ENCODE data around the gene SLFN13. TPM values are rescaled to one million over a fixed set of nuclear protein-coding genes. Genes with fewer than 3 reads are reported as not detected.

The SLFN13 gene
- 23.8 TPM for polyA plus RNA-seq (2013)

- CTCF ChIA-PET = interaction anchor here (1.1 to 2.7 kb wide), 3 partner anchors 15 to 42 kb away, joined by 4 to 9 read pairs (median 5); no protein-coding TSS in a partner anchor
- Histone ChIP-seq H3K27me3 (replicated peaks in 2 of 5; ENCODE audit: control insufficient read depth in 4 of 5, insufficient read depth in 5 of 5, low read length in 4 of 5) (no peaks in the 10 kb centered on the region), H3K4me1 (ENCODE audit: control extremely low read depth in 1 of 4, control insufficient read depth in 4 of 4, insufficient read depth in 4 of 4, low read length in 3 of 4) (peaks cover 8 to 26% (median 23%) of the 10 kb centered on the region in 4 experiments), H3K9me3 (ENCODE audit: control extremely low read depth in 1 of 5, control insufficient read depth in 4 of 5, insufficient read depth in 2 of 5, low read depth in 1 of 5, low read length in 4 of 5) (peaks cover 0 to 5% (median 0%) of the 10 kb centered on the region in 5 experiments), H3K4me3 (ENCODE audit: control insufficient read depth in 1 of 7, extremely low read depth in 1 of 7, insufficient read depth in 4 of 7, low read depth in 2 of 7, low read length in 6 of 7) (peak within 1 kb of the TSS; percentile 41 to 85 (median 63)), H3K36me3 (ENCODE audit: control insufficient read depth in 4 of 4, insufficient read depth in 4 of 4, low read length in 3 of 4) (peaks cover 0 to 11% (median 4%) of the 10 kb centered on the region in 4 experiments), H3K27ac (ENCODE audit: insufficient read depth in 1 of 2, low read depth in 1 of 2, low read length in 2 of 2, poor library complexity in 1 of 2, severe bottlenecking in 2 of 2) (peak within 1 kb of the TSS; percentile 49 to 75)
- DNase-seq = peak; percentile 94 to 99 (median 99)
- POLR2A ChIA-PET = interaction anchor here (0.6 to 1.3 kb wide), 4 partner anchors 16 to 130 kb away, joined by 3 to 5 read pairs (median 3); partner anchors contain the start of gene SLFN12
- 0% methylated on average over 43 of the region's 44 CpGs for WGBS (ENCODE audit: insufficient coverage)
These were observed at the start of gene SLFN13 for GRCh38 chr17:35448214-35448898. SLFN13 (minus strand) TSS chr17:35448766; CDS start chr17:35445680, 3,086 bp downstream.

GRCh38 chr17:35496451-35497290, 48.1 kb upstream of the SLFN13 start:
- ChIA-PET CTCF (no interaction called here), POLR2A (interaction anchor here (0.6 kb wide), 1 partner anchor 12 kb away, joined by 3 read pairs; no protein-coding TSS in a partner anchor)
- peaks cover 0 to 10% (median 4%) of the 10 kb centered on the region in 5 experiments for H3K9me3 ChIP-seq (ENCODE audit: control extremely low read depth in 1 of 5, control insufficient read depth in 4 of 5, insufficient read depth in 2 of 5, low read depth in 1 of 5, low read length in 4 of 5)
- peak in 1 of 3 donors; percentile 13 for DNase-seq
- no peak overlapping the region for H3K4me3 ChIP-seq (ENCODE audit: control insufficient read depth in 1 of 7, extremely low read depth in 1 of 7, insufficient read depth in 4 of 7, low read depth in 2 of 7, low read length in 6 of 7)
- no peaks in the 10 kb centered on the region for H3K36me3 ChIP-seq (ENCODE audit: control insufficient read depth in 4 of 4, insufficient read depth in 4 of 4, low read length in 3 of 4)
- H3K4me1 ChIP-seq (ENCODE audit: control extremely low read depth in 1 of 4, control insufficient read depth in 4 of 4, insufficient read depth in 4 of 4, low read length in 3 of 4) = peaks cover 0 to 14% (median 9%) of the 10 kb centered on the region in 4 experiments
- WGBS (ENCODE audit: insufficient coverage) = 23% methylated on average over 22 of the region's 30 CpGs
- no peak overlapping the region for H3K27ac ChIP-seq (ENCODE audit: insufficient read depth in 1 of 2, low read depth in 1 of 2, low read length in 2 of 2, poor library complexity in 1 of 2, severe bottlenecking in 2 of 2)
- peaks cover 13 to 93% (median 63%) of the 10 kb centered on the region in 5 experiments for H3K27me3 ChIP-seq (replicated peaks in 2 of 5; ENCODE audit: control insufficient read depth in 4 of 5, insufficient read depth in 5 of 5, low read length in 4 of 5)

GRCh38 chr17:35493040-35493439, 44.5 kb upstream of the SLFN13 start:
- CTCF ChIA-PET = interaction anchor here (0.9 kb wide), 1 partner anchor 46 kb away, joined by 3 read pairs; no protein-coding TSS in a partner anchor
- Histone ChIP-seq H3K9me3 (ENCODE audit: control extremely low read depth in 1 of 5, control insufficient read depth in 4 of 5, insufficient read depth in 2 of 5, low read depth in 1 of 5, low read length in 4 of 5) (peaks cover 0 to 14% (median 2%) of the 10 kb centered on the region in 5 experiments), H3K4me3 (ENCODE audit: control insufficient read depth in 1 of 7, extremely low read depth in 1 of 7, insufficient read depth in 4 of 7, low read depth in 2 of 7, low read length in 6 of 7) (no peak overlapping the region), H3K27me3 (replicated peaks in 2 of 5; ENCODE audit: control insufficient read depth in 4 of 5, insufficient read depth in 5 of 5, low read length in 4 of 5) (peaks cover 22 to 99% (median 70%) of the 10 kb centered on the region in 5 experiments), H3K36me3 (ENCODE audit: control insufficient read depth in 4 of 4, insufficient read depth in 4 of 4, low read length in 3 of 4) (no peaks in the 10 kb centered on the region), H3K27ac (ENCODE audit: insufficient read depth in 1 of 2, low read depth in 1 of 2, low read length in 2 of 2, poor library complexity in 1 of 2, severe bottlenecking in 2 of 2) (no peak overlapping the region), H3K4me1 (ENCODE audit: control extremely low read depth in 1 of 4, control insufficient read depth in 4 of 4, insufficient read depth in 4 of 4, low read length in 3 of 4) (peaks cover 0 to 23% (median 14%) of the 10 kb centered on the region in 4 experiments)
- POLR2A ChIA-PET = no interaction called here
- DNase-seq = no peak
- WGBS (ENCODE audit: insufficient coverage) = no CpG with 5 or more reads among the region's 2 CpGs

GRCh38 chr17:35491417-35491816, 42.9 kb upstream of the SLFN13 start:
- Histone ChIP-seq H3K4me3 (ENCODE audit: control insufficient read depth in 1 of 7, extremely low read depth in 1 of 7, insufficient read depth in 4 of 7, low read depth in 2 of 7, low read length in 6 of 7) (no peak overlapping the region), H3K27ac (ENCODE audit: insufficient read depth in 1 of 2, low read depth in 1 of 2, low read length in 2 of 2, poor library complexity in 1 of 2, severe bottlenecking in 2 of 2) (no peak overlapping the region), H3K4me1 (ENCODE audit: control extremely low read depth in 1 of 4, control insufficient read depth in 4 of 4, insufficient read depth in 4 of 4, low read length in 3 of 4) (peaks cover 0 to 31% (median 25%) of the 10 kb centered on the region in 4 experiments), H3K9me3 (ENCODE audit: control extremely low read depth in 1 of 5, control insufficient read depth in 4 of 5, insufficient read depth in 2 of 5, low read depth in 1 of 5, low read length in 4 of 5) (peaks cover 0 to 14% (median 2%) of the 10 kb centered on the region in 5 experiments), H3K36me3 (ENCODE audit: control insufficient read depth in 4 of 4, insufficient read depth in 4 of 4, low read length in 3 of 4) (no peaks in the 10 kb centered on the region), H3K27me3 (replicated peaks in 2 of 5; ENCODE audit: control insufficient read depth in 4 of 5, insufficient read depth in 5 of 5, low read length in 4 of 5) (peaks cover 17 to 98% (median 61%) of the 10 kb centered on the region in 5 experiments)
- WGBS (ENCODE audit: insufficient coverage) = 0% methylated on average over 2 of the region's 3 CpGs
- ChIA-PET POLR2A (no interaction called here), CTCF (no interaction called here)
- DNase-seq = no peak

DNA sequence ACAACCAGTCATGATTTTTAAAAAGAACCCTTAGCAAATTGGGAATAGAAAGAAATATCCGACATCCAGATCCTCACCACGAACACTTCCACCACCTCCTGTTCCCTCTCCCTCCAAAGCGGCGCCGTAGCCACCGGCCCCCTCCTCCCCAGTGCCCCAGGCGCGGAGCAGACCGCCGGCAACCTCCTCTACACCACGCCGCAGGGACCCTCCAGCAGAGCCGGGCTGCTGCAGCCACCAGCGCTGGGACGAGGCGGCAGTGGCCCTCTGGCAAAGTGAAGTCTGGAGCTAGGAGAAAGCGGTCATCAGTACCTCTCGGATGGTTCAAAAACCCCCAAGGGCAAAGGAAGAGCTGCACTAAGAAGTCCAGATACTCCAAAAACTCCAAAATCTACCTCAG, 41.4 kb upstream of the SLFN13 start:
- Histone ChIP-seq H3K27ac (ENCODE audit: insufficient read depth in 1 of 2, low read depth in 1 of 2, low read length in 2 of 2, poor library complexity in 1 of 2, severe bottlenecking in 2 of 2) (no peak overlapping the region), H3K36me3 (ENCODE audit: control insufficient read depth in 4 of 4, insufficient read depth in 4 of 4, low read length in 3 of 4) (no peaks in the 10 kb centered on the region), H3K4me3 (ENCODE audit: control insufficient read depth in 1 of 7, extremely low read depth in 1 of 7, insufficient read depth in 4 of 7, low read depth in 2 of 7, low read length in 6 of 7) (peak overlapping the region in 1 of 7 experiments; percentile 24), H3K9me3 (ENCODE audit: control extremely low read depth in 1 of 5, control insufficient read depth in 4 of 5, insufficient read depth in 2 of 5, low read depth in 1 of 5, low read length in 4 of 5) (peaks cover 0 to 12% (median 2%) of the 10 kb centered on the region in 5 experiments), H3K4me1 (ENCODE audit: control extremely low read depth in 1 of 4, control insufficient read depth in 4 of 4, insufficient read depth in 4 of 4, low read length in 3 of 4) (peaks cover 0 to 28% (median 19%) of the 10 kb centered on the region in 4 experiments), H3K27me3 (replicated peaks in 2 of 5; ENCODE audit: control insufficient read depth in 4 of 5, insufficient read depth in 5 of 5, low read length in 4 of 5) (peaks cover 14 to 96% (median 60%) of the 10 kb centered on the region in 5 experiments)
- ChIA-PET CTCF (interaction anchor here (1.2 kb wide), 1 partner anchor 42 kb away, joined by 4 read pairs; the partner anchor contains the start of gene SLFN13), POLR2A (no interaction called here)
- 15% methylated on average over 5 of the region's 18 CpGs for WGBS (ENCODE audit: insufficient coverage)
- no peak for DNase-seq

- Histone ChIP-seq H3K36me3 (ENCODE audit: control insufficient read depth in 4 of 4, insufficient read depth in 4 of 4, low read length in 3 of 4) (no peaks in the 10 kb centered on the region), H3K4me3 (ENCODE audit: control insufficient read depth in 1 of 7, extremely low read depth in 1 of 7, insufficient read depth in 4 of 7, low read depth in 2 of 7, low read length in 6 of 7) (no peak overlapping the region), H3K27me3 (replicated peaks in 2 of 5; ENCODE audit: control insufficient read depth in 4 of 5, insufficient read depth in 5 of 5, low read length in 4 of 5) (peaks cover 9 to 95% (median 60%) of the 10 kb centered on the region in 5 experiments), H3K9me3 (ENCODE audit: control extremely low read depth in 1 of 5, control insufficient read depth in 4 of 5, insufficient read depth in 2 of 5, low read depth in 1 of 5, low read length in 4 of 5) (peaks cover 0 to 17% (median 2%) of the 10 kb centered on the region in 5 experiments), H3K27ac (ENCODE audit: insufficient read depth in 1 of 2, low read depth in 1 of 2, low read length in 2 of 2, poor library complexity in 1 of 2, severe bottlenecking in 2 of 2) (no peak overlapping the region), H3K4me1 (ENCODE audit: control extremely low read depth in 1 of 4, control insufficient read depth in 4 of 4, insufficient read depth in 4 of 4, low read length in 3 of 4) (peaks cover 0 to 28% (median 19%) of the 10 kb centered on the region in 4 experiments)
- DNase-seq = peak in 2 of 3 donors; percentile 23 to 49
- ChIA-PET POLR2A (no interaction called here), CTCF (interaction anchor here (0.9 to 1.7 kb wide), 7 partner anchors 10 to 318 kb away, joined by 3 to 9 read pairs (median 4); partner anchors contain the start of gene SLFN13)
- WGBS (ENCODE audit: insufficient coverage) = 17% methylated on average over 12 of the region's 15 CpGs
These were observed 40.4 kb upstream of the SLFN13 start for GRCh38 chr17:35488991-35489390.
